IPS-11a (cell line): Measurements from ENCODE around the gene DDX11.
"Not testable (repeated sequence)": the region's sequence is repeated elsewhere in the genome, so short reads cannot be mapped to it uniquely, and the experiment has no call there.

Source experiments
- H3K4me3 ChIP-seq: one replicate; pipeline ENCODE4 v1.5.1; 2013; ENCODE audit warnings: low read depth, low read length, control low read depth

Gene DDX11

DNA sequence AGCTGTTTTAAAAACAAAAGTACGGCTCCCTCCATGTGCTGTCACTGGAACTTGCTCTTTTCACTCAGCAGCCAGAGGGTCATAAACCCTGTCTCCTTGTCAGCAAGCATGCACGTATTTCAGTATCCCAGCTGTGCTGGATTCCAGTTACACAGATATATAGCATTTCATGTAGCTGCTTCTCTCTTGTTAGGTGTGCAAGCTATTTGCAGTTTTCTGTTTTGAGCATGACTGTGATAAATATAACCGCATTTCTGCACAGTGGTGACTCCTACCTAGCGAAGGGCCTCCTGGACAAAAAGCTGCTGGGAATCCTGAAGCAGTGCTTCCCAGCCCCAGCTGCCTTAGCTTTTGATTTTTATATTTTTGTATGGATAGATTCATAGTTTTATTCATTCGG, 24.7 kb downstream of the DDX11 start:
- not testable (repeated sequence) for H3K4me3 ChIP-seq

DNA sequence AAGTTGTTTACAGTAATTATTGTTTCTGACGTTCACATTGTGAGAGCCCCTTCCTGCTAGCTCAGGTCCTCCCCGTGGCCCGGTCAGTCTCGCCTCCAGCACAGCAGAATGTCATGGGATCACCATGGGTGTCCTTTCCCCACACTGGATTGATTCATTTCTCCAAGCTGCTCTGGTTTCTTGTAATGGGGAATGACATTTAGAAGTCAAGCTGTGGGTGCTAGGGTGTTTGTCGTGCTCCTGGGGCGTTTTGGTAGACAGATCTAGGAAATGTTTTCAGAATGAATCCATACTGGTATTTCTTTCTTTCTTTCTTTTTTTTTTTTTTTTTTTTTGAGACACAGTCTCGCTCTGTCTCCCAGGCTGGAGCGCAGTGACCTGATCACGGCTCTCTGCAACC, 25.1 kb downstream of the DDX11 start:
- not testable (repeated sequence) for H3K4me3 ChIP-seq

DNA sequence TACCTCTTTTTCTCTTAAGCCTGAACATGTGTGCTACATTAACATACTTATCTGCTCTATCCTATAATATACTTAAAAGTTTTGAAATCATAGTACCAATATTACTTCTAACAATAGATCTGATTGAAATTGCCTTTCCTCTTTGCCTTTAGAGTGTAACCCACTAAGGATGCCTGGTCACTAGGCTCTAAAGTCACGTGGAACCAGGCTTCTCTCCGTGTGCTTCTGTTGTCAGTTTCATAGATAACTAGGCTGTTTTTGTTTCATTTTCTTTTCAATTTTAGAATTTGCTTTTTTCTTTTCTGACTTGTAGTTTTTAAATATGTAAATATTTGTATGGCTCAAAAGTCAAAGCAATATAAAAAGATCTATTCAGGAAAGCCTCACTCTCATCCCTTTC, 25.8 kb downstream of the DDX11 start:
- not testable (repeated sequence) for H3K4me3 ChIP-seq

DNA sequence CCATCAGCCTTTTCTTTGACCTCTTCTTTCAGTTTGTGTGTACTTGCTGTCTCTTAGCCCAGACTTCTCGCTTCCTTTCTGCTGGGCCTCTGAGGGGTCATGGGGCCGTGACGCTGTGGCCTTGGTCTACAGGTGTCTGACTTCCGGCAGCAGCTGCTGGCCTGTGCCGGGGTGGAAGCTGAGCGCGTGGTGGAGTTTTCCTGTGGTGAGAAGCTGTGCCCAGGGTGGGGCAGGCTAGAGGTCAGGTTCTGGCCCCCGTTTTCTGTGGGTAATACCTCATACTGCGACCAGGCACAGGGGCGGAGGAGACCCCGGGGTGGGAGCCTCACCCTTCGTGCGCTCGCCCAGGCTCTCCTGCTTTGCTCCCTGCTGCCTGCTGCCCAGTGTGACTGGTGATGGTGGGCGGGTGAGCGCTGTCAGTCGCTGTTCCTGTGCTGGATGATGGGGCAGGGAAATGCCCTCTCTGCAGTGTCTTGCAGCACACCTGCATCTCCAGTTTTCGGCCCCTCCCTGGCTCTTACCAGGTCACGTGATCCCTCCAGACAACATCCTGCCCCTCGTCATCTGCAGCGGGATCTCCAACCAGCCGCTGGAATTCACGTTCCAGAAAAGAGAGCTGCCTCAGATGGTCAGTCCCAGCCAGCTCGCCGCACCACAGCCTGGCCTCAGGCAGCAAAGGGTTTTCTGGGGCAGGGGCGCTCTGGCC, 27.0 kb downstream of the DDX11 start:
- not testable (repeated sequence) for H3K4me3 ChIP-seq

DNA sequence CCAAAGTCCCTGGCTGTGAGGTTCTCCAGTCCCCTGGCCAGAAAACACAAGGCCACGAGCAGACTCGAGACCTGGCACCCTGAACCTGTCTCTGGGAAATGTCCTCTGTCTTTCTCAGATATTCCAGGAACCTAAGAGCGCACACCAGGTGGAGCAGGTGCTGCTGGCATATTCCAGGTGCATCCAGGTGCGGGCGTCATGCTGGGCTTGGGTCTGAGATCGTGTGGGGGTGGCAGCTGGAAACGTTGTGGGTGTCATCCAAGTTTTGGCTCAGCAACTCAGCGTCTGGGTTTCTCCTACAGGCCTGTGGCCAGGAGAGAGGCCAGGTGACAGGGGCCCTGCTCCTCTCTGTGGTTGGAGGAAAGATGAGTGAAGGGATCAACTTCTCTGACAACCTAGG, 28.5 kb downstream of the DDX11 start:
- not testable (repeated sequence) for H3K4me3 ChIP-seq

DNA sequence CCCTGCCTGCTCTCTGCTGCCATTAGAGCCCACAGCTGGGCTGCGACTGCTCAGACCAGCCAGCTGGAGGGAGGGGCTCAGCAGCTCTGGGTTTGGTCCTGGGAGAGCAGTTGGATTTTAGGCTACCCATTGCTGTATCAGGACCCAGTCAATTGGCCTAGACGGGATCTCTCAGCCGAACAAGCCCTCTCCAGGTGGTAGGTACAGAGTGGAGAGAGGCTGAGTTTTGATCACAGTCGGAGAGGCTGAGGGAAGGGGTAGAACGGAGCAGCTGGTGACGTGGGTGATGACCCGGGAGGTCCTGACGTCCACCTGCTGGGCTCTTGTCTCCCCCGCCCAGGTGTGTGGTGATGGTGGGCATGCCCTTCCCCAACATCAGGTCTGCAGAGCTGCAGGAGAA, 28.9 kb downstream of the DDX11 start:
- not testable (repeated sequence) for H3K4me3 ChIP-seq

DNA sequence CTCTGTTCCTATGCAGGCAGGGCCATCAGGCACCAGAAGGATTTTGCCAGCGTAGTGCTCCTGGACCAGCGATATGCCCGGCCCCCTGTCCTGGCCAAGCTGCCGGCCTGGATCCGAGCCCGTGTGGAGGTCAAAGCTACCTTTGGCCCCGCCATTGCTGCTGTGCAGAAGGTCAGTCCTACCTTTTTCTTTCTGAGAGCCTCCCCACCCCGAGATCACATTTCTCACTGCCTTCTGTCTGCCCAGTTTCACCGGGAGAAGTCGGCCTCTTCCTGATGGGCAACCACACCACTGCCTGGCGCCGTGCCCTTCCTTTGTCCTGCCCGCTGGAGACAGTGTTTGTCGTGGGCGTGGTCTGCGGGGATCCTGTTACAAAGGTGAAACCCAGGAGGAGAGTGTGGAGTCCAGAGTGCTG, 29.9 kb downstream of the DDX11 start:
- H3K4me3 ChIP-seq: not testable (repeated sequence)

DNA sequence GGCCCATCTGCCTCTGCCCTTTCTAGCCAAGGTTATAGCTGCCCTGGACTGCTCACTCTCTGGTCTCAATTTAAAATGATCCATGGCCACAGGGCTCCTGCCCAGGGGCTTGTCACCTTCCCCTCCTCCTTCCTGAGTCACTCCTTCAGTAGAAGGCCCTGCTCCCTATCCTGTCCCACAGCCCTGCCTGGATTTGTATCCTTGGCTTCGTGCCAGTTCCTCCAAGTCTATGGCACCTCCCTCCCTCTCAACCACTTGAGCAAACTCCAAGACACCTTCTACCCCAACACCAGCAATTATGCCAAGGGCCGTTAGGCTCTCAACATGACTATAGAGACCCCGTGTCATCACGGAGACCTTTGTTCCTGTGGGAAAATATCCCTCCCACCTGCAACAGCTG, 30.6 kb downstream of the DDX11 start:
- H3K4me3 ChIP-seq: not testable (repeated sequence)

DNA sequence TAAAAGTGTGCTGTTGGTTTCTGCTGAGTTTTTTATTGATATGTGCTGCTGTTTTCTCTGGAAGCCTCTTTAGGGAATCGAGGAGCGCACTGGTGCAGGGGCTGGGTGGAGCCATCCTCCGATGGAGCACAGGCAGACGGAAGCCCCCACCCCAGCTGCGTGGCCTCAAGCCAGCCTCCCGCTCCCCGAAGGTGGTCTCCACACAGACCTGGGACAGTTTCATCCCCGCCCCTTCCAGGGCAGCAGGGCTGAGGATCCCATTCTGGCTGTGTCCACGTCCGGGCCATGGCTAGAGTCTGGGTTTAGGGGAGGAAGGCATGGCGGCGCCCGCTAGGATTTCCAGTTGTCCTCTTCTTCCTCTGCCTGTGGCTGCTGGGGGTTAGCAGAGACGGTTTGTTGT, 31.1 kb downstream of the DDX11 start:
- H3K4me3 ChIP-seq: not testable (repeated sequence)

DNA sequence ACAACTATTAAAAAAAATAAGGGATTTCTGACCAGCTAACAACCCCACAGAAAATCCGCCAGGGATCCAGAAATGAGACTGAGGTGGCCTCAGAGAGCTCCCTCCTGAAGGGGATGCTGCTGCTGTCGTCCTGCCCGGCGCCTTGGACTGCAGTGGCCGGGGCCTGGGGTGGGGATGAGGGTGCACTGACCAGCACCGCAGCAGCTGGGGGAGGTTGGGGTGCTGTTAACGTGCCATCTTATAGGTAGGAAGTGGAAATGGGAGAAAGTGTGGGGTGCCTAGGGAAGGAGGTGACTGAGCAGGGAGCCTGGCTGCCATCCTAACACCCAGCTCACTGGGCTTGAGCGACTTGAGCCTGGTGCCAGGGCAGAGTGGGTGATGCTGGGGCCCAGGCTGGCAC, 32.0 kb downstream of the DDX11 start:
- no peak overlapping the region for H3K4me3 ChIP-seq

DNA sequence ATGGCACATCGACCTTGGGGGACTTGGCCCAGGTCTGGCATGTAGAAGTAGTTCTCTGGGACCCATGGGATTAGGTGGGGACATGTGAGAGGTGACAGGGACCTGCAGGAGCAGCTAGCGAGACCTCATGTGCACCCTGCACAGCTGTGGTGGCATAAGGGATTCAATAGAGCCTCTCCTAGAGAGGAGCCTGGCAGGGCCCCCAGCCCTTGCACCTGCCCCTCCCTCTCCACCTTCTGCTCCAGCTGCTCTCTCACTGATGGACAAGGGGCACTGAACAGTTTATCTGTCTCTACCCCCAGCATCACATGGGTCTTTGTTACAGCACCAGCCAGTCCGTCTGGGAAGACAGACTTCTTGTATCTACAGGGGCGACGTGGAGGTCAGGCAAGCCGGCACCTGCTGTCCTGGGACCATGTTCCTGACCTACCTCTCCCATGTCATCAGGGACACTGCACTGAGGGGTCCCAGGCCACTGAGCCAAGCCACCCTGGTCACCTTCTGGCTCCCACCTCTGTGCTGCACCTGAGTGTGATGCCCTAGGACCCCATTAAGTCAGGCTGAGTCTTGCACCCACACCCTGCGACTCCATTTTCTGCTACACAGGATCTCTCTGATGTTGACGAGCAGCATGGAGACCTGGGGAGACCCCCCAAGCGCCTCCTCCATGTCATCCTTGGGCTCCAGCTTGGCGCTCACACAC, 32.6 kb downstream of the DDX11 start:
- H3K4me3 ChIP-seq: no peak overlapping the region

DNA sequence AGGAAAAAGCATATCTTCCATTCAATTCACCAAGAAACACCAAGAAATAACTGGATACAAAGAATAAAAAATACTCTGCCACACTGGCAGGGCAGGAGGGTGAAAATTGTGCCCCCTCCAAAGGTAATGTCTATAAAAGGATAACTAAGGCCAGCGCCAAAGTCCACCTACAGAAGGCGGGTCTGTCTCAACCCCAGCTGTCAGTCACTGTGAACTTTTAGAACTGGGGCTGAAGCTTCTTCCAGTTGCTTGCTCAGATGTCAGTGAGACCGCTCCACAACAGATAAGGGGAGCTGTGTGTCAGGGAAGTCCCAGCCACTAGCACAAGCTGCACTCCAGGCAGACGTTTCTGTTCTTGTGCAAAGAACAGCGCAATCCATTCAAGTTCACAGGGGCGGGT, 36.1 kb downstream of the DDX11 start:
- H3K4me3 ChIP-seq: not testable (repeated sequence)

DNA sequence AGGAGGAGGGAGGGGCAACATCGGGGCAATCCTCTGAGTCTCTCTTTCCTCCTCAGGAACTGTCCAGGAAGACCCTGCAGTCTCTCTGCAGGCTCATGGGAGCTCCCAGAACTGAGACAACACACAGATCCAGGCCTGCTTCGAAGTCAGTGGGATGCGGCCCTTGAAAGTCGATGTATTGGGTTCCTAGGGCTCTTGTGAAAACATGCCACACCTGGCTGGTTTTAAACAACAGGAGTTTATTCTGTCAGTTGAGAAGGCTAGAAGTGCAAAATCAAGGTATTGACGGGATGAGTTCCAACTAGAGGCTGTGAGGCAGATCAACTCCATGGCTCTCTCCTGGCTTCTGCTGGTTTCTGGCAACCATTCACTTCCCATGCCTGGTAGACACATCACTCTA, 36.6 kb downstream of the DDX11 start:
- H3K4me3 ChIP-seq: not testable (repeated sequence)

DNA sequence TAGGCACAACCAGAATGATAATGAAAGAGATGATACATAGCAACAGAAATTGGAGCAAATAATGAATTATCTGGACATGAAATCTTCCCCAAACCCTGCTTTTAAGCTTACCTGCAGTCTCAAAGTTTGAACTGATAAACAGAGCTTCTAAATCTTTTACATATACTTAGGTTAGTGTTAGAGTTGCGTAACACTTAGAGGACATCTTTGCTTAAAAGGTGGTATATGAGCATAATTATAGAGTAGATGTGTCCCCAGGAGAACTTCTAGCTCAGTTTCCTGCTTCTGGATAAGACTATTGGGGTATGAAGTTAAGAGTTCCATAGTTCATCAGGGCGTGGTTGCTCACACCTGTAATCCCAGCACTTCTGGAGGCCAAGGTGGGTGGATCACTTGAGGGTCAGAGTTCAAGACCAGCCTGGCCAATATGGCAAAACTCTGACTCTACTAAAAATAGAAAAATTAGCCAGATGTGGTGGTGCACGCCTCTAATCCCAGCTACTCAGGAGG, 41.5 kb downstream of the DDX11 start:
- not testable (repeated sequence) for H3K4me3 ChIP-seq

DNA sequence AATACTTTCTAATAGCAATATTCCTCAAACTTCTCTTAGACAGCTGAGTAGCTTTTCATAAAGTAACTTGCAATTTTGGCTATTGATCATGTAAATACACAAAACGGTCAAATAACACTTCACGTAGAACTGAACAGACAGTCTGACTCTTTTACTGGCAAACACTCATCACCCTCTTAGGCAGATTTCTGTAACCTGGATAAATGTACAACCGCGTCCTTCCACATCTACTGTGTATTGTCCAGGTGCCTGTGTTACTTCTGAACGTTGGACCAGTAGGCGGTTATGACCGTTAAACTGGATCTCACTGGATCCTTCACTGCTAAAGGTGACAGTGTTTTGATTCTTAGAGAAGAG, 43.2 kb downstream of the DDX11 start:
- H3K4me3 ChIP-seq: not testable (repeated sequence)

DNA sequence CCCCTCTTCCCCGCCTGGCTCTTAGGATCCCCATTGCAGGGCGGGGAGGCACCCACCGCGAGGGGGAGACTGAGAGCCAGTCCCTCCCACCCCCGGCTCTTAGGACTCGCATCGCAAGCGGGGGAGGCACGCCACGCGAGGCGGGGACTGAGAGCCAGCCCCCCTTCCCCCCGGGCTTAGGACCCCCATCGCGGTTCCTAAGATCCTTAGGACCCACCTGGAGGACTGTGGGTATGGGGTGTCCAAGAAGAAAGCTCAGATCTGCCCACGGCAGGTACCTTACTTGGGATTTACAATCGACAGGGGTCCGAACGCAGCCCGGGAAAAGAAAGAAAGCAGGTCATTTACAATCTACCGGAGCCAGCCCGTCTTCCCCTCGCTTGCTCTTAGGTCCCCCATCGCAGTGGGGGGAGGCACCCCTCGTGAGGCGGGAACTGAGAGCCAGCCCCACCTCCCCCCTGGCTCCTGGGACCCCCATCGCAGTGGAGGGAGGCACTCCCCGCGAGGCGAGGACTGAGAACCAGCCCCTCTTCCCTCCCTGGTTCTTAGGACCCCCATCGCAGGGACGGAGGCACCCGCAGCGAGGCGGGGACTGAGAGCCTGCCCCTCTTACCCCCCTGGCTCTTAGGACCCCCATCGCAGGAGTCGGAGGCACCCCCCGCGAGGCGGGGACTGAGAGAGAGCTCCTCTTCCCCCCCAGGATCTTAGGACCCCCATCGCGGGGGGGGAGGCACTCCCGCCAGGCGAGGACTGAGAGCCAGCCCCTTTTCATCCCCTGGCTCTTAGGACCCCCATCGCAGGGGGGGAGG, 43.7 kb downstream of the DDX11 start:
- H3K4me3 ChIP-seq: peak overlapping the region; percentile 67

DNA sequence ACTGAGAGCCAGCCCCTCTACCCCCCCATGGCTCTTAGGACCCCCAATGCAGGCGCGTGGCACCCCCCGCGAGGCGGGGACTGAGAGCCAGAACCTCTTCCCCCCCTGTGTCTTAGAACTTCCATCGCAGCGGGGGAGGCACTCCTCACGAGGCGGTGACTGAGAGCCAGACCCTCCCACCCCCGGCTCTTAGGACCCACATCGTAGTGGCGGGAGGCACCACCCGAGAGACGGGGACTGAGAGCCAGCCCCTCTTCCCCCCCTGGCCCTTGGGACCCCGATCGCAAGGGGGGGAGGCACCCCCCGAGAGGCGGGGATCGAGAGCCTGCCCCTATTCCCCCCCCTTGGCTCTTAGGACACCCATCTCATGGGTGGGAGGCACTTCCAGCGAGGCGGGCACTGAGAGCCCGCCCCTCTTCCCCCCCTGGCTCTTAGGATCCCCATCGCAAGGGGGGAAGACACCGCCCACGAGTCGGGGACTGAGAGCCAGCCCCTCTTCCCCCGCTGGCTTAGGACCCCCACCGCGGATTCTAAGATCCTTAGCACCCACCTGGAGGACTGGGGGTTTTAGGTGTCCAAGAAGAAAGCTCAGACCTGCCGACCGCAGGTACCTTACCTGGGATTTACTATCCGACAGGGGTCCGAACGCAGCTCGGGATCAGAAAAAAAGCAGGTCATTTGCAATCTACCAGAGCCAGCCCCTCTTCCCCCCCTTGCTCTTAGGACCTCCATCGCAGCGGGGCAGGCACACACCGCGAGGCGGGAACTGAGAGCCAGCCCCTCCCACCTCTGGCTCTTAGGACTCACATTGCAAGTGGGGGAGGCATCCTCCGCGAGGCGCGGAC, 44.9 kb downstream of the DDX11 start:
- H3K4me3 ChIP-seq: peak overlapping the region; percentile 25

DNA sequence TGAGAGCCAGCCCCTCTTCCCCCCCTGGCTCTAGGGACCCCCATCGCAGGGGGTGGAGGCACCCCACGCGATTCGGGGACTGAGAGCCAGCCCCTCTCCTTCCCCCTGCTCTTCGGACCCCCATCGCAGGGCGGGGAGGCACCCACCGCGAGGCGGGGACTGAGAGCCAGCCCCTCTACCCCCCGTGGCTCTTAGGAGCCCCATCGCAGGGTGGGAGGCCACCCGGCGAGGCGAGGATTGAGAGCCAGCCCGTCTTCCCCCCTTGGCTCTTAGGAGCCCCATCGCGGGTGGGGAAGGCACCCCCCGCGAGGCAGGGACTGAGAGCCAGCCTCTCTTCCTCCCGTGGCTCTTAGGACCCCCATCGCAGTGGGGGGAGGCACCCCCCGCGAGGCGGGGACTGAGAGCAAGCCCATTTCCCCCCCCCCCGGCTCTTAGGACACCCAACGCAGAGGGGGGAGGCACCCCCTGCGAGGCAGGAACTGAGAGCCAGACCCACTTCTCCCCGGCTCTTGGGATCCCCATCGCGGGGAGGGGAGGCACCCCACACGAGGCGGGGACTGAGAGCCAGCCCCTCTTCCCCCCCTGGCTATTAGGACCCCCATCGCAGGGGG, 45.6 kb downstream of the DDX11 start:
- peak overlapping the region; percentile 13 for H3K4me3 ChIP-seq

DNA sequence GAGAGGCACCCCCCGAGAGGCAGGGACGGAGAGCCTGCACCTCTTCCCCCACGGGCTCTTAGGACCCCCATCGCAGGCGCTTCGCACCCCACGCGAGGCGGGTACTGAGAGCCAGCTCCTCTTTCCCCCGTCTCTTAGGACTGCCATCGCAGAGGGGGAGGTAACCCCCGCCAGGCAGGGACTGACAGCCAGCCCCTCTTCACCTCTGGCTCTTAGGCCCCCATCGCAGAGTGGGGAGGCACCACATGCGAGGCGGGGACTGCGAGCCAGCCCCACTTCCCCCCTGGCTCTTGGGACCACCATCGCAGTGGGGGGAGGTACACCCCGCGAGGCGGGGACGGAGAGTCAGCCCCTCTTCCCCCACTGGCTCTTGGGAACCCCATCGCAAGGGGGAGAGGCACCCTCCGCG, 46.1 kb downstream of the DDX11 start:
- no peak overlapping the region for H3K4me3 ChIP-seq

DNA sequence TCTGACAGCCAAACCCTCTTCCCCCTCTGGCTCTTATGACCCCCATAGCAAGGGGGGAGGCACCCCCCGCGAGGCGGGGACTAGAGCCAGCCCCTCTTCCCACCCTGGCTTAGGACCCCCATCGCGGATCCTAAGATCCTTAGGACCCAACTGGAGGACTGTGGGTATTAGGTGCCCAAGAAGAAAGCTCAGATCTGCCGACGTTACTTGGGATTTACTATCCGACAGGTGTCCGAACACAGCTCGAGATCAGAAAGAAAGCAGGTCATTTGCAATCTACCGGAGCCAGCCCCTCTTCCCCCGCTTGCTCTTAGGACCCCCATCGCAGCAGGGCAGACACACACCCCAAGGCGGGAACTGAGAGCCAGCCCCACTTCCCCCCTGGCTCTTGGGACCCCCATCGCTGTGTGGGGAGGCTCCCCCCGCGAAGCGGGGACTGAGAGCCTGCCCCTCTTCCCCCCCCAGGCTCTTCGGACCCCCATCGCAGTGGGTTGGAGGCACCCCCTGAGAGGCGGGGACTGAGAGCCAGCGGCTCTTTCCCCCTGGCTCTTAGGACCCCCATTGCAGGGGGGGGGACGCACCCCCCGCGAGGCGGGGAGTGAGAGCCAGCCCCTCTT, 46.8 kb downstream of the DDX11 start:
- H3K4me3 ChIP-seq: peak overlapping the region; percentile 14
